GM19397 (cell line): ENCODE measurements around the gene EIPR1.

Source experiments
- ATAC-seq: cut with Tn5 transposase; IDR thresholded peaks from one replicate; pipeline ENCODE4 v1.9.1; 2021; ENCODE audit warnings: mild to moderate bottlenecking, moderate library complexity; ENCODE audit not compliant: unreplicated experiment

Gene EIPR1

GRCh38 chr2:3377612-3378432 is at the start of gene EIPR1:
Gene EIPR1 (minus strand): TSS chr2:3377818. CDS start chr2:3377689, 129 bp downstream.
- ATAC-seq: peak; percentile 83

GRCh38 chr2:3427272-3427671 is 49.7 kb upstream of the EIPR1 start:
- no peak for ATAC-seq

DNA sequence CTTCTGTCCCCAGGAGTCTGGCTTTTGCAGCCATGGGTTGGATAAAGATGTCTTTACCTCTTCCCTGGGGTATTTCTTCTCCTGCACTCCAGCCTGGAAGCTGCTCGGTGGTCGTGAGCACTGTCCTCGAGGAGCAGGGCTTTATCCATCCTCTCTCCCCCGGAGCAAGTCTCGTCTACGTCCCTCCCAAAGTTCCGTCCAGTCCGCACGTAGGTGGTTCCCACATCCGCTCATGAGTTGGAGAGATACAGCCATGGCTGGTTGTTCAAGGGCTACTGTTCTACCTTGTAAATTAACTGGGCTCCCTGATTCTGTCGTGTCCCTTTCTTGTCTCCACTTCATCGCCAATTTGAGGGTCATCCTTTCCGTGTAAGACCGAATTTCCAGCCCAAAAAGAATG is 49.0 kb upstream of the EIPR1 start:
- ATAC-seq: no peak

DNA sequence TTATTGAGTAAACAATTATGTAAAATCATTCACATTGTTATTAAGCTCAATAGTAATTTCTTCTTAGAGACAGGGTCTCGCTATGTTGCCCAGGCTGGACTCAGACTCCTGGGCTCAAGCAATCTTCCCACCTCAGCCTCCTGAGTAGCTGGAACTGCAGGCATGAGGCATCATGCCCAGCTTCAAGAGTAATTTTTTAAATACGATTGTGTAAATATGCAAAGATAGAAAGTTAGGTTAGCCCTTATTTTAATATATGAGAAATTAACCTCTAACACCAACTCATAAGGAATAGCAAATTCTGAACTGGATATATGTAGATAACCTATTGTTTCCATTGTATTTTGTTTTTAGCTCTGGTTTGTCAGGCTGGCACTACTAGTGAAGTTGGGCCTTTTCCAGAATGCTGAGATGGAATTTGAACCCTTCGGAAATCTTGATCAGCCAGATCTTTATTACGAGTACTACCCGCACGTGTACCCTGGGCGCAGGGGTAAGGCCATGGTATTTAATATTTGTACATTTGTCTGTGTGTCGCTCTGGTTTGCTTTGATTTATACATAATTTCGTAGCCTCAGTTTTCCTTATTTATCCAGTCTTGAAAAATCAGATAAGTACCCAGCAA is 46.7 kb upstream of the EIPR1 start:
- no peak for ATAC-seq

GRCh38 chr2:3423492-3424170 is 46.0 kb upstream of the EIPR1 start:
- no peak for ATAC-seq

- no peak for ATAC-seq
Measured at GRCh38 chr2:3422161-3422779, 44.7 kb upstream of the EIPR1 start.

DNA sequence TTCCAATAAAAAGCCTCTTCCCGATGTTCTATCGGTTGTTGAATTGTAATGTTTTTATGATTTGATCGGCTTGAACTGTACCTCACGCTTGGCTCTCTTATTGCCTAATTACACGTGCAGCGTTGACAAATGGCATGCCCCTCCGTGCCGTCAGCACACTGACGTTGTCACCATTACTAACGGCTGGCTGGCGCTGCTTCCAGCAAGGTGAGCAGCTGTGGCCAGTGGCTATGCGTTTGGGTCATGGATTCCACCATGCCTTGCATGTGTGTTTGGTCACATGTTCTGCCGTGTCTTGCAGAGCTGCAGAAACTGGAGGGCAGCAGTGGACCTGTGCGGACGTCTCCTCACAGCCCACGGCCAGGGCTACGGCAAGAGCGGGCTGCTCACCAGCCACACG is 44.0 kb upstream of the EIPR1 start:
- no peak for ATAC-seq

- ATAC-seq: no peak
Measured at GRCh38 chr2:3420769-3421397, 43.3 kb upstream of the EIPR1 start.

GRCh38 chr2:3420076-3420768 is 42.6 kb upstream of the EIPR1 start:
- no peak for ATAC-seq

- no peak for ATAC-seq
Measured at GRCh38 chr2:3418766-3419404, 41.3 kb upstream of the EIPR1 start.

DNA sequence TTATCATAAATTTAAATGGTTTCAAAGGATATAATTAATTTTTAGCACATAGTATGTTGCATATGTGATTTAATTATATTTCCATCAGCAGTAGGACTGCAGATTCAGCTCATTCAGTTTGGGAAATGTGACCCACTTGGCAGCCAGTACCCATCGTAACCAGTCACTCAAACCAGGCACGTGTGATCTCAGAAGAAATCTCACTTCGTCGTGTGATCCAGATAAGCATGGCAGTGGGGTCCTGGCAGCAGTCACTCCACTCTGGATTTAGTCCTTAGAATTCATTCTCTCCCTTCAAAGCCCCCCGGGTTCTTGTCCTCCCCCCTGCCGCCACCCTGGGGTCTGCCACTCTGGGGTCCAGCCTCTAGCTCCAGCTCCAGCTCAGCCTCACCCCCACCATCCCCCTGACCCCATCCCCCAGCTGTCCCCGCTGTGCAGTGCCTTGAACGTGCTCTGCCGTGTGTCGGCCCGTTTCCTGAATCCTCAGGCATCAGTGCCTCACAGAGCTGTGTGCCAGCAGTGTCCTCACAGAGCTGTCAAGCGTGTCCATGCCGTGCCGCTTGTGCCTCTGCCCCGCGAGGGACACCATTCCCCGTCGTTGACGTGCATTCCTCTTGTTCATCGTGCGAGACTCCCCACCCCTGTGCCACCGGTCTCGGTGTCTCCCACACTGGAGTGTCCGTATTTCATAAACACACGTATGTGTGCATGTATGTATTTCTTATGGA is 36.7 kb upstream of the EIPR1 start:
- no peak for ATAC-seq

DNA sequence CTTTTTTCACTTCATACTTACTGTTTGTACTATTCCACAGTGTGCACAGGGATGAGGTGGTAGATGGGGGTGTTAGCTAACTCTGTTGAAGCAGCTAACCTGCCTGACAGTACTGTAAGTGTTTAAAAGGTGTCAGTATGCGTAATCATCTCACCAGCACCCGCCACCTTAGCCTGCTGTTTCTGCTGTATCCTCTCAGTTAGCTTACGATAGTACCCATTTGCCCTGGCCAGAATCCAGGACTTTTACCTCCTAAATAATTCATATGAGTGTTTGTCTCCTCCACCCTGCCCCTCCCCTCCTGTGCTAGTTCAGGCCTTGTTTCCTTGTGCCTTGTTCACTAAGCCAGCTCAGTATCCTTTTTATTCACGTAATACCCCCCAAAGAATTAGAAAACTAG is 36.1 kb upstream of the EIPR1 start:
- ATAC-seq: no peak

DNA sequence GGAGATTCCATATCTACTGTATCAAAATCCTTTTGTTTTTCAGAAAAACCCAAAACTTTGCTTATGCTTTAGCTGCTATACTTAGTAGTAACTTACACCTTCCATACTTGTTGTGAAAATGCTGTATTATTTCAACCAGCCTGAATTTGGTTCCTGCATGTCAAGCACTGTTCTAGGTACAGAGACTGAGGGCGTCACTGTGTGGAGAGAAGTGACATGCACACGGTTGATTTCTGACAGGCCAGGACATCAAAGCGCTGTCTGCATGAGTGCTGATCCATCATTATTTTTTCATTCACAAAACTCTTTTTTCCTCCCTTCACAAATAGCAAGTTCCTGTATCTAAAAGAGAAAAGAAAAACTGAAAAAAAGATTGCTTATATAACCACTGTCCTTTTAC is 33.5 kb upstream of the EIPR1 start:
- ATAC-seq: no peak

GRCh38 chr2:3409627-3410170 is 32.1 kb upstream of the EIPR1 start:
- no peak for ATAC-seq

DNA sequence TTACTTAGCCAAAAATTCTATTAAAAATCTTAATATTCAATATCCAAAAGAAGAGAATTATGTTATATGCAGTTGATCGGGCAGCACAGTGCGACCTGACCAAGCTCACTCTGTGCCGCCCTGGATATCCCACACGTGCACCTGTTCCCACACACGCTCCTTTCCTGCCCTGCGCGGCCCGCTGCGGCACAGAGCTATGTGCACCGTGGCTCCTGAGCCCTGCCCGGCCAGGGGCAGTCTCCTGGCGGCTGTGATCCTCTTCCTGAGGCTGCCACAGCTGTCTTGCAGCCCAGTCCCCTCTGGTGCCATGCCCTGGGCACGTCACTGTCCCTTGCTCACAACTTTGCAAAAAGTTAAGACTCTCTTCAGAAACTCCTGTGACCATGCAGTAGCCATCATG is 31.2 kb upstream of the EIPR1 start:
- no peak for ATAC-seq

- ATAC-seq: no peak
Measured at GRCh38 chr2:3406501-3406900, 28.9 kb upstream of the EIPR1 start.

DNA sequence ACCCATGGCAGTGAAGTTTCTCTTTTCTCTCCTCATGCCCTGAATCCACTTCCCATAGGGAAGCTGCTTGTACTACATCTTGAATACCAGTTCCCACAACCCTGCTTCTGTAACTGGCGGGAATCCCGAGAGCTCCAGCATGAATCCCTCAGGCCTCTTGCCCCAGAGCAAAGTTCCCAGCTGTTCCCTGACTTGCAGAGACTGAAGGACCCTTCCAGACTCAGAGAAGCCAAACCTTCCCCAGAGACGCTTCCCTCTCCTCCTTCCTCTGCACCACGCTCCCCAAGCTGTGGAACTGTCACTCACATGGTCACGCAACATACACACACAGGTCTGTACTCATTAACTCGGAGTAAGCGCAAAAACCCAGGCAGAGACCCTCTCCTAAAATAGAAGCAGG is 28.3 kb upstream of the EIPR1 start:
- no peak for ATAC-seq

DNA sequence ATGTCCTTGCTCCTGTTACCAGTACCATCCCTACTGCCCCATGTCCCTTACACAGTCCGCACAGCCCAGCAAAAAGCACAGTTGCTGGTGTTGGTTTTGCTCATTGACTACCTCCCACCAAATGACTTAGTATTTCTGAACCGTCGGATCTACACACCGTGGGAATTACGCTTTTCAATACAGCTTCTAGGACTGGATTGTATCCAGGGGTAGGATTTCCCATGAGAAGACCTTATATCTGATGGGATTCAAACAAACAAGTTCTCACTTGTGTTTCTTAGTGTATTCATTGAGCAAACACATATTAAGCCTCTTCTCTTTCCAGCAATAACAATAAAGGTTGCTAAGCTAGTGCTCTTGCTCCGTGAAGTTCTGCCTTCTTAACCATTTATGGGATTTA is 27.7 kb upstream of the EIPR1 start:
- ATAC-seq: no peak

DNA sequence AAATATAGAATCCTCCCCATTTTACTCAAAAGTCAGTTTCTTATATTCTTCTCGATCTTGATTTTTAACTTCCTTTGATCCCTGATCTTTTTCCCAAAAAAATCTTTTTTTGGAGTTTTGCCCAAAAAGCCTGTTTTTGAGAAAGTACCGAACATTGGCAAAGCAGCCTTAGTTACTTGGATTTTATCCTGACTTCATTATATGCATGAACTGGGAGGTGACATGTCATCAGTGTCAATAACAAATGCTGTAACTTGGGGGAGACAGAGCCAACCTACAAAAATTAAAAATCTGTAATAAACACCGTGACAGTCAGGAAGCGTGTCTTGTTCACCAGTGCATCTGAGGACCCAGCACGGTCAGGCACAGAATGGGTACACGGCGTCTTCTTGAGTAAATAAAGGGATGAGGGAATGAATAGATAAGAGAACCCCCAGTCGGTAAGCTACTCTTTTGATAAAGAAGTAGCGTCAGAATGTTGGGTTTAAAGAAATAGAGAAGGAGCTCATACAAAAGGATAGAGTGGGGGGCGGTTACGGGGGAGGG is 26.8 kb upstream of the EIPR1 start:
- ATAC-seq: no peak
